HG03520 (cell line): ENCODE measurements around the gene NSUN6.
"Not testable (repeated sequence)": the region's sequence is repeated elsewhere in the genome, so short reads cannot be mapped to it uniquely, and the experiment has no call there.

Experiments
- ATAC-seq: cut with Tn5 transposase; IDR thresholded peaks from one replicate; pipeline ENCODE4 v1.9.1; 2021; ENCODE audit warnings: mild to moderate bottlenecking, moderate library complexity; ENCODE audit not compliant: unreplicated experiment

Gene NSUN6

DNA sequence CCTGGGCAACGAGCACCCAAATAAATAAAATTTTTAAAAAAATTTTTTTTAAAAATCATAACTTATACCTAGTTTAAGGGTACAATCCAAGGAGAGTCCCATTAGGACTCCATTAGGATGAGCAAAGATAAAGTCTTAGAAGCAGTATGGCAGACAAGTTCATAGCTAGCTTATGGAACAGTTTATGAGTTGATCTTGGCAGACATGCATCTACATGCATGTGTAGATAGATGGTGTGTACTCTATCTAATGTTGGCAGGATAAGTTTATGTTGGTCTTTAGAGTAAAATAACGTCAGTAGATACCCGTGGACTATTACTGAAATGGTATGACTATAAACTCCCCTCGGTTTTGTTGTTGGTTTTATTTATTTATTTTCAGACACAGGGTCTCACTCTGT is 40.2 kb downstream of the NSUN6 start:
- no peak for ATAC-seq

DNA sequence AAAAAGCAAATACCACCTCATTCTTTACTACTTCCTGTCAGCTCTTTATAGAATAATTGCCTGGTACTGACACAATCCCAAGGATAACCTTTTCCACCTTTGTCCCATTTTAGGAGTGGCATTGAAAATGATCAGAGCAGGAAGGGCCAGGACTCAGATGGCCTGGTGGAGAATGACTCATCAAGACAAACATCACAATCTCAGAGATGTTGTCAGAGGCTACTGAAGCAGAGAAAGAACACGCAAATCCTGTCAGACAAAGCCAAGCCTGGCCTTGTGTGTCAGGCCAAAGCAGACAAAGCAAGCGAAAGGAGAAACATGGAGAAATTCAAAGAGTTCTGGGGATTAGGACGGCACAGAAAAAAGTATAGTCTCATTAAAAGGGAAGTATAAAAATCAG is 40.9 kb downstream of the NSUN6 start:
- ATAC-seq = no peak

DNA sequence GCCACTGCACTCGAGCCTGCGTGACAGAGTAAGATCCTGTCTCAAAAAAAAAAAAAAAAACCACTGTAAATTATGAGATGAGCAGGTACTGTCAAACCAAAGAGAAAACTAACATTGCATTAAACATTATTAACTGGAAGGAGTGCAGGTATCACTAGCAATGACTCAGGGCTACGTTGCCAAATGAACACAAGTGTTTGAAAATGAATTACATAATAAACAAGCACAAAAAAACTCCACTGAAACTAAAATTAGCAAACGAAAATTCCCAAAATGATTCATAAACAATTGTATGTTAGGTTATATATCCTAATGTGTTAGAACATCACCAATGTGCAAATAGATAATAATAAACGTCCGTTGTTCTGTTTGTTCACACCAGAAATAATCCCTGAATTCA is 42.8 kb downstream of the NSUN6 start:
- no peak for ATAC-seq

GRCh38 chr10:18607503-18608378 is 43.6 kb downstream of the NSUN6 start:
- no peak for ATAC-seq

DNA sequence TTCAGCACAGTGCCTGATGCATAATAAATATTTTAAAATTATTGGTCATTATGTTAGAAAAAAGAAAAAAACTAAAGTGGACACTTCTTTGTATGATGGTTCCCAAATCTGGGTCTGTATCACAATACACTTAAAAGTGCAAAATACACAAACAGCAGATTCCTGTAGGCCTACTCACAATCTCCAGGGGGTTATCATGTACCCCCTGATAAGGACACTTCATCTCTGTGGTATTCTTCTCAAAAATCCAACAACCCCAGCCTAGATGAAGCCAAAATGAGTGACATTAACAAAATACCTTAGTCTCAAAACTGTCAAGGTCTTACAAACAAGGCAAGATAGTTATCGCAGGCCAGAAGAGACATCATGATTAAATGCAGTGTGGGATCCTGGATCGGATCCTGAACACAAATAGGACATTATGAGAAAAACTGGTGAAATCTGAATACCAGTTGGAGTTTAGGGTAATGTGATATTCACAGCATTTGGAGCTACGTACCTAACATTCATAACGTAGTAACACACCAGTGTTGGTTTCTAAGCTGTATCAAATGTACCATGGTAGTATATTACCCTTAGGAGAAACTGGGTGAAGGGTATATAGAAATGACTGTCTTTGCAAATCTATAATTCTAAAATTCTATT is 45.2 kb downstream of the NSUN6 start:
- no peak for ATAC-seq

DNA sequence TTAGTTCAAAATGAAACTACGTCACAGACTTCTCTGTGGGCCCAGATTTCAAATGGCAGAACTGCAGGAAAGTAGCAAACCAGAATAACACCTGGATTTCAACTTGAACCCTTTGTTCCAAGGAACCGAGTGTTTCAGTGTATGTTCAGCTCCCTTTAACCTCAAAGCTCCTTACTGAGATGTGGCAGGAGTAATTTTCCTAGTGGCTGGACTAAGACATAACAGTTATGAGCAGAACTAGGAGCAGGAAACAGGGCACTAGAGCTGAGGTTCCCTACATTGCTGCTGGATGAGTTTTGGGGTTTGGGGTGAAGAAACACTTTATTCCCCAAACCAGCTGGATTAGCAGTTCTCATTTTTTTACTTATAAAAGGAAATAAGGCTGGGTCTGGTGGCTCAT is 50.1 kb downstream of the NSUN6 start:
- ATAC-seq = no peak

DNA sequence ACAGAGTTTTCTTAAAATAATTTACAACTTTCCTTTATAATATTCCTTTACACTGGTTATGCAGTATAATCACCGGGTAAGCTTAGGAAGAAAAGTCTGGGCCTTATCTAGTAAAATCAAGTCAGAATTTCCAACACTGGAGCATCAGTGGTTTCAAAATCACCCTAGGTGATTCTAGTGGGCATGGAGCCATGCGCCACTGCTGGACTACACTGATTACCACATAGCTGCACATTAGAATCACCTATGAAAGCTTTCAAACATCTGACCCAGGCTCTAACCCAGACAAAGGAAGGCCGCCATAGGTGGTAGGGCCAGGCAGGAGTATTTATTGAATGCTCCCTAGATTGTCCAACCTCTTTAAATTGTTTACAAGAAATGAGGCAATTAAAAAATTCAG is 52.0 kb downstream of the NSUN6 start:
- ATAC-seq = no peak

DNA sequence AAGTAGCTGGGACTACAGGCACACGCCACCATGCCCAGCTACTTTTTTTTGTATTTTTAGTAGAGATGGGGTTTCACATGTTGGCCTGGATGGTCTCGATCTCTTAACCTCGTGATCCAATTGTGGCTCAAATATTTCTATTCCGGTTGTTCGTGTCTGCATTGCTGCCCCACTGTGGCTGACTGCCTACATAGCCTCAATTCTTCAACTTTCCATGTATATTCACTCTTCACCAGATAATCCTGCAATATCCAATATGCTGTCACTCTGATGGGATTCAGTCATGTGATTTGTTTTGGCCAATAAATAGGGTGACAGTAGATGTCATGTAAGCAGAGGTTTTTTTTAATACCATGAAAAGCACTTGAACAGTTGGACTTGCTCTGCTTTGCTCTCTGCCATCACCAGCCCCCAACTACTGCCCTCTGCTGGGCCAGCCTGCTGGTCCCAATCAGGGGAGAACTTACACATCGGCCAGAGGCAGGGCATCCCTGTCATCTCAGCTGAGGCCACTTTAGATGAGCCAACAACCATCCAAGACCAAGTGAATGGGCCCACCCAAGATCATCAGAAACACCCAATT is 56.7 kb downstream of the NSUN6 start:
- ATAC-seq = no peak

DNA sequence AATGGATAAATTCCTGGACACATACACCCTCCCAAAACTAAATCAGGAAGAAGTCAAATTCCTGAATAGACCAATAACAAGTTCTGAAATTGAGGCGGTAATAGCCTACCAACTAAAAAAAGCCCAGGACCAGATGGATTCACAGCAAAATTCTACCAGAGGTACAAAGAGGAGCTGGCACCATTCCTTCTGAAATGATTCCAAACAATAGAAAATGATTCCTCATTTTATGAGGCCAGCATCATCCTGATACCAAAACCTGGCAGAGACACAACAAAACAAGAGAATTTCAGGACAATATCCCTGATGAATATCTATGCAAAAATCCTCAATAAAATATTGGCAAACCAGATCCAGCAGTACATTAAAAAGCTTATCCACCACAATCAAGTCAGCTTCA is 60.2 kb downstream of the NSUN6 start:
- not testable (repeated sequence) for ATAC-seq

DNA sequence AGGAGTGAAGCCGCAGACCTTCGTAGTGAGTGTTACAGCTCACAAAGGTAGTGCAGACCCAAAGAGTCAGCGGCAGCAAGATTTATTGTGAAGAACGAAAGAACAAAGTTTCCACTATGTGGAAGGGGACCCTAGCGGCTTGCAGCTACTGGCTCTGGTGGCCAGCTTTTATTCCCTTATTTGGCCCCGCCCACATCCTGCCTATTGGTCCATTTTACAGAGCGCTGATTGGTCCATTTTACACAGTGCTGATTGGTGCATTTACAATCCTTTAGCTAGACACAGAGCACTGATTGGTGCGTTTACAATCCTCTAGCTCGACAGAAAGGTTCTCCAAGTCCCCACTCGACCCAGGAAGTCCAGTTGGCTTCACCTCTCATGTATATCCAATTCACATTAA is 64.8 kb downstream of the NSUN6 start:
- not testable (repeated sequence) for ATAC-seq

DNA sequence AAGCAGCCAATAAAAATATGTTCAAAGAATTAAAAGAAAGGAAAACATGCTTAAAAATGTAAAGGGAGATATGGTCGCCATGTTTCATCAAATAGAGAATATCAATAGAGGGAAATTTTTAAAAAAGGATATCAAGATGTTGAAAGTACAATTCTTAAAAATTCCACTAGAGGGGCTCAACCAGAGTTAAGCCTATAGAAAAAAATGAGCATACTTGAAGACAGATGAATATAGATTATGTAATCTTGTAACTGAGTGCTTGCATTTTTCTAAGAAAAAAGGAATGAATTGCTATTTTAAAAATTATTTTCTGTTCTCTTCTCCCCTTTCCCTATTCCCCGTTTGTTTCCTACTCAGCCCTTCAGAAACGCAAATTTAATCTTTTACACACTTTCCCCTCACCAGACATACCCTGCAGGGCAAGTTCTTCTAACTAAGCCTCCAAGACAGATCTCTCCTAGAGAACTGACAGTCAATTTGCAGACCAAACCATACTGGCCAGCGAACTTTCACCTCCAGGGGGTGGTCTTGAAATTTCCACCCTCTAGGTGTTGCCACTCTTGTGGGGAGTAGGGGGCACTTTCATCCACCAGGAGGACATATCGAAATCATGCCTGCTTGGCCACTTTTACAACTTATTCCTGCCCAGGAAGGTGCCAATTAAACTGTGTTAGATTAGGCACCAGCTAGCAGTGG is 67.7 kb downstream of the NSUN6 start:
- ATAC-seq = no peak

DNA sequence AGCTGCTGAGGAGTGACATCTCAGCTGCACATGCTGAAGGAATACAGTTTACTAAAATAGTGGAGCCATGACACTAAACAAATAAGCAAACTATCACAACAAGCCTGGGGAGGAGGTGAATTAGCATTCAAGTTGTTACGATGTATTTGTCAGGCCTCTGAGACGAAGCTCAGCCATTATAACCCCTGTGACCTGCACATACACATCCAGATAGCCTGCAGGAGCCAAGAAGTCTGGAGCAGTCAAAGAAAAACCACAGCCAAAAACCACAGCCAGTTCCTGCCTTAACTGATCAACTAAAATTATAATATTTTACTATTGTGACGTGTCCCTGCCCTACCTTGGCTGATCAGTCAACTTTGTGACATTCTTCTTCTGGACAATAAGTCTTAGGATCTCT is 68.6 kb downstream of the NSUN6 start:
- ATAC-seq = no peak

DNA sequence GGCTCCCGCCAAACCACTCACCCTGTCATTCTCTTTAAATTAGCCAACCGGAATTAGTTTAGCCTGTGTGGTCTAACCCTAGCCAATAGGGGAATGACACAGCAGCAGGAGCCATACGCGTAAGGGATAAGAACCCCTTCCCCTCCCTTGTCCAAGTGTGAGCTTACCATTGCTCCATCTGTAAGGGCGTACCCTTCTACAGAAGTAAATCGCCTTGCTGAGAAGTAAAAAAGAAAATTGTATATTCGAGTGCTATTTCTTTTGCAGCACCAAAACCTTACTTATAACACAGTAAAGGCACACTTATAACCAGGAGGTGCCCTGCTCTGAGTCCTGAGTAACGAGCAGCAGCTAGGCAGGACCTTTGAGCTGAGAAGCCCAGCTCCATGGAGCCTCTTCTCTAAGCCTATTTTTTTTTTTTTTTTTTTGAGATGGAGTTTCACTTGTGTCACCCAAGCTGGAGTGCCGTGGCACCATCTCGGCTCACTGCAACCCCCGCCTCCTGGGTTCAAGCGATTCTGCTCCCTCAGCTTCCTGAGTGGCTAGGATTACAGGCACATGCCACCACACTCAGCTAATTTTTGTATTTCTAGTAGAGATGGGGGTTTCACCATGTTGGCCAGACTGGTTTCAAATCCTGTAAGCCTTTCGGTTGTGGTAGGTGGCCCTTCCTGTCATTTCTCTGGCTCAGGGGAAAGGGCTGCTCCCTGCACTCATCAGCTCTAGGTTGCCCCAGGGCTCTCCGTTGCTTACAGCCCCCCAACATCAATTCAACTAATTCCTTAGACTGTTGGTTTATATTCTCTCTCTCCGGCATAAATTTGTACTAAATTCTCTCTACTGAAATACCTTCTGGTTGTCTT is 73.3 kb downstream of the NSUN6 start:
- no peak for ATAC-seq

DNA sequence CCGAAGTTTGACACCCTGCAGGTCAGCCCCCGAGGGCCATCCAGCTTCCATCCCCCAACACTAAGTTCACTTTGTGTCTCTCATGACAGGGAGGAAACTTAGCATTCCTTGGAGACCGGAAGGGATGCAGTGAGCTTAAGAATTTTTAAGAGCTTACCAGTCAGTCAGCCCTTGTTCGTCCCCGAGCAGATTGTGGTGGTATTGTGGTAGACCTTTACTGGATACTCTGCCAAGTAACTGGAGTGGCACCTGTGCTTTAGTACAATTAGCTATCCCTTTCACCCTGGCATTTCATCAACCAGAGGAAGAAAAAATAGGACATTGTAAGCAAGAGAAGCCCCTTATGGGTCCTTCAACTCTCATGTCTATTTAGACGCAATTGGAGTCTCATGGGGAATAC is 74.8 kb downstream of the NSUN6 start:
- ATAC-seq = no peak

DNA sequence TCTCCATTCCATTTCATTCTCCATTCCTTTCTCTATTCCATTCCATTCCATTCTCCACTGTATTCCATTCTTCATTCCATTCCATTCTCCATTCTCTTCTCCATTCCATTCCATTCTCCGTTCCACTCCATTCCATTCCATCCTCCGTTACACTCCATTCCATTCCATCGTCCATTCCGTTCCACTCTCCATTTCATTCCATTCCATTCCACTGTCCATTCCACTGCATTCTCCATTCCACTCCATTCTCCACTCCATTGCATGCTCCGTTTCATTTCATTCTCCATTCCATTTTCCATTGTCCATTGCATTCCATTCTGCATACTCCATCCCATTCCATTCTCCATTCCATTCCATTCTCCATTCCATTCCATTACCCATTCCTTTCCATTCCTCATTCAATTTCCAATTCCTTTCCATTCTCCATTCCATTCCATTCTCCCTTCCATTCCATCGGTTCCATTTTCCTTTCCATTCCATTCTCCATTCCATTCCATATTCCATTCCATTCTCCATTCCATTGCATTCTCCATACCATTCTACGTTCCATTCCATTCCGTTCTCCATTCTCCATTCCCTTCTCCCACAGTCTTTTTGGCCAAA is 78.3 kb downstream of the NSUN6 start:
- ATAC-seq = no peak

- ATAC-seq = no peak
These were observed 79.6 kb downstream of the NSUN6 start for GRCh38 chr10:18571780-18572179.

GRCh38 chr10:18571076-18571475 is 80.3 kb downstream of the NSUN6 start:
- ATAC-seq = no peak

- ATAC-seq = not testable (repeated sequence)
These were observed 81.0 kb downstream of the NSUN6 start for GRCh38 chr10:18570386-18570785.

GRCh38 chr10:18567343-18567856 is 84.0 kb downstream of the NSUN6 start:
- no peak for ATAC-seq

- ATAC-seq = no peak
These were observed 85.2 kb downstream of the NSUN6 start for GRCh38 chr10:18566177-18566576.
